ENCODE measurements around the gene STUB1. TPM values are rescaled to one million over a fixed set of nuclear protein-coding genes. Genes with fewer than 3 reads are reported as not detected.

STUB1 gene
- polyA plus RNA-seq, 1 experiment, result 88.8 TPM

DNA sequence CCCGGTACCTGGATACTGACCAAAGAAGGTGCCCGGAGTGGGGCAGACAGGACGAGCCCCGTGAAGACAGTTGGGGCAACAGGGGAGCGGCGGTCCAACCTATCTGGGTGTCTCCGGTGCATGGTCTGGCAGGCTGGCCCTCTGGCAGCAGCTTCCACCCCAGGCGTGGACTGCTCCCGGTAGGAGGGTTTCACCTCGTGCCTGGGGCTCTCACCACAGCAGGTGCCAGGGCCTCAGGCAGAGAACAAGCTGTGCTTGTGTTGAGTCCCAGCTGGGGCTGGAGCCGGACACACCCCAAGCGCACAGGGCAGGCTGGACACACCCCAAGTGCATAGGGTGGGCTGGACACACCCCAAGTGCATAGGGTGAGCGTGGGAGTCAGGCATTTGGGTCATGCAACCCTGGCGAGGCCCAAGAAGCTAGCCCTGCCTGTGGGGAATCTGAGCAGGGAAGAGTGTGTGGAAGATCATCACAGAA, 26.9 kb downstream of the STUB1 start:
- peaks cover 52% of the 10 kb centered on the region for H3K27me3 ChIP-seq (ENCODE audit: control insufficient read depth, insufficient read depth, low read length)
- CTCF ChIA-PET, result interaction anchor here (1.6 kb wide), 1 partner anchor 9 kb away, joined by 3 read pairs; no protein-coding TSS in a partner anchor

DNA sequence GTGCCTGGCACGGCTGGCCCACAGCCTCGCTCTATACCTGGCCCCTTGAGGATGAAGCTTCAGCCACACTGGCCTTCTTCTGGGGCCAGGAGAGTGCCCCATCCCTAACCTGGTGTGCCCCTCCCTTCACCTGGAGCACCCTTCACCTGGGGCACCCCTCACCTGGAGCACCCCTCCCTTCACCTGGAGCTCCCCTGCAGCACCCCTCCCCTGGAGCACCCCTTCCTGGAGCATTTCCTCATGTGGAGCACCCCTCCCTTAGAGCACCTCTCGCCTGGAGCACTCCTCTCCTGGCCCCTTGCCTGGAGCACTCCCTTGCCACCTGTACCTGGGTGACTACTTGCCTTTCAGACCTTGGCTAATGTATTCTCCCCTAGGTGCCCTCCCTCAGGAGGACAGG, 27.8 kb downstream of the STUB1 start:
- H3K27me3 ChIP-seq (ENCODE audit: control insufficient read depth, insufficient read depth, low read length), result peaks cover 43% of the 10 kb centered on the region
- TF ChIP-seq, protein P1, sequence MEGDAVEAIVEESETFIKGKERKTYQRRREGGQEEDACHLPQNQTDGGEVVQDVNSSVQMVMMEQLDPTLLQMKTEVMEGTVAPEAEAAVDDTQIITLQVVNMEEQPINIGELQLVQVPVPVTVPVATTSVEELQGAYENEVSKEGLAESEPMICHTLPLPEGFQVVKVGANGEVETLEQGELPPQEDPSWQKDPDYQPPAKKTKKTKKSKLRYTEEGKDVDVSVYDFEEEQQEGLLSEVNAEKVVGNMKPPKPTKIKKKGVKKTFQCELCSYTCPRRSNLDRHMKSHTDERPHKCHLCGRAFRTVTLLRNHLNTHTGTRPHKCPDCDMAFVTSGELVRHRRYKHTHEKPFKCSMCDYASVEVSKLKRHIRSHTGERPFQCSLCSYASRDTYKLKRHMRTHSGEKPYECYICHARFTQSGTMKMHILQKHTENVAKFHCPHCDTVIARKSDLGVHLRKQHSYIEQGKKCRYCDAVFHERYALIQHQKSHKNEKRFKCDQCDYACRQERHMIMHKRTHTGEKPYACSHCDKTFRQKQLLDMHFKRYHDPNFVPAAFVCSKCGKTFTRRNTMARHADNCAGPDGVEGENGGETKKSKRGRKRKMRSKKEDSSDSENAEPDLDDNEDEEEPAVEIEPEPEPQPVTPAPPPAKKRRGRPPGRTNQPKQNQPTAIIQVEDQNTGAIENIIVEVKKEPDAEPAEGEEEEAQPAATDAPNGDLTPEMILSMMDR (IDR thresholded peaks at IDR 0.05; ENCODE audit: low read depth, low read length), result no peak
- H3K4me3 ChIP-seq (ENCODE audit: low read depth, low read length), result no peak overlapping the region
- H3K9me3 ChIP-seq (ENCODE audit: control insufficient read depth, insufficient read depth, low read length), result no peaks in the 10 kb centered on the region; the same call in 1 of the 2 replicates
- ChIA-PET POLR2A (no interaction called here), CTCF (no interaction called here)
- DNase-seq (ENCODE audit: low read depth, low spot score), result no peak
- no peak overlapping the region for H3K27ac ChIP-seq (ENCODE audit: low read depth, low read length)

More for the DNA sequence above, 26.9 kb downstream of the STUB1 start:
- POLR2A ChIA-PET, result interaction anchor here (0.6 to 1.1 kb wide), 2 partner anchors 17 to 46 kb away, joined by 3 read pairs; partner anchors contain the start of gene WDR24
- no peak overlapping the region for H3K4me3 ChIP-seq (ENCODE audit: low read depth, low read length)
- H3K27ac ChIP-seq (ENCODE audit: low read depth, low read length), result no peak overlapping the region
- no peak for DNase-seq (ENCODE audit: low read depth, low spot score)
- TF ChIP-seq, protein P1 (IDR thresholded peaks at IDR 0.05; ENCODE audit: low read depth, low read length), result no peak
- H3K9me3 ChIP-seq (ENCODE audit: control insufficient read depth, insufficient read depth, low read length), result no peaks in the 10 kb centered on the region; the same call in 1 of the 2 replicates

DNA sequence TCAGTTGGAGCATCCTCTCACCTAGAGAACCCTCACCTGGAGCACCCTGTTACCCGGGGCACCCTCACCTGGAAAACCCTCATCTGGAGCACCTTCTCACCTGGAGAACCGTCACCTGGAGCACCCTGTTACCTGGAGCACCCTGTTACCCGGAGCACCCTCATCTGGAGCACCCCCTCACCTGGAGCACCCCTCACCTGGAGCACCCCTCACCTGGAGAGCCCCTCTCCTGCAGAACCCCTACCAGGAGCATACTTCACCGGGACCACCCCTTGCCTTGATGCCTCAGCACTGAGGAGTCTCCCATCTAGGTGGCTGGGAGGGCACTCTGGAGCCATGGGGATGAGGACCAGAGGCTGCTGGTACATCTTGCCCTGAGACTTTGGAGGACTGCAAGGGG, 28.7 kb downstream of the STUB1 start:
- H3K4me3 ChIP-seq (ENCODE audit: low read depth, low read length), result no peak overlapping the region
- no peaks in the 10 kb centered on the region; the same call in 1 of the 2 replicates for H3K9me3 ChIP-seq (ENCODE audit: control insufficient read depth, insufficient read depth, low read length)
- CTCF ChIA-PET, result interaction anchor here (0.6 to 4.2 kb wide), 4 partner anchors 9 to 106 kb away, joined by 3 to 29 read pairs (median 5); no protein-coding TSS in a partner anchor
- H3K27ac ChIP-seq (ENCODE audit: low read depth, low read length), result no peak overlapping the region
- peaks cover 34% of the 10 kb centered on the region for H3K27me3 ChIP-seq (ENCODE audit: control insufficient read depth, insufficient read depth, low read length)
- DNase-seq (ENCODE audit: low read depth, low spot score), result no peak
- TF ChIP-seq, protein P1 (IDR thresholded peaks at IDR 0.05; ENCODE audit: low read depth, low read length), result no peak
- POLR2A ChIA-PET, result interaction anchor here (0.6 to 1.0 kb wide), 6 partner anchors 19 to 328 kb away, joined by 3 to 4 read pairs (median 4); partner anchors contain the start of genes CHTF18, RPUSD1 and WDR24

DNA sequence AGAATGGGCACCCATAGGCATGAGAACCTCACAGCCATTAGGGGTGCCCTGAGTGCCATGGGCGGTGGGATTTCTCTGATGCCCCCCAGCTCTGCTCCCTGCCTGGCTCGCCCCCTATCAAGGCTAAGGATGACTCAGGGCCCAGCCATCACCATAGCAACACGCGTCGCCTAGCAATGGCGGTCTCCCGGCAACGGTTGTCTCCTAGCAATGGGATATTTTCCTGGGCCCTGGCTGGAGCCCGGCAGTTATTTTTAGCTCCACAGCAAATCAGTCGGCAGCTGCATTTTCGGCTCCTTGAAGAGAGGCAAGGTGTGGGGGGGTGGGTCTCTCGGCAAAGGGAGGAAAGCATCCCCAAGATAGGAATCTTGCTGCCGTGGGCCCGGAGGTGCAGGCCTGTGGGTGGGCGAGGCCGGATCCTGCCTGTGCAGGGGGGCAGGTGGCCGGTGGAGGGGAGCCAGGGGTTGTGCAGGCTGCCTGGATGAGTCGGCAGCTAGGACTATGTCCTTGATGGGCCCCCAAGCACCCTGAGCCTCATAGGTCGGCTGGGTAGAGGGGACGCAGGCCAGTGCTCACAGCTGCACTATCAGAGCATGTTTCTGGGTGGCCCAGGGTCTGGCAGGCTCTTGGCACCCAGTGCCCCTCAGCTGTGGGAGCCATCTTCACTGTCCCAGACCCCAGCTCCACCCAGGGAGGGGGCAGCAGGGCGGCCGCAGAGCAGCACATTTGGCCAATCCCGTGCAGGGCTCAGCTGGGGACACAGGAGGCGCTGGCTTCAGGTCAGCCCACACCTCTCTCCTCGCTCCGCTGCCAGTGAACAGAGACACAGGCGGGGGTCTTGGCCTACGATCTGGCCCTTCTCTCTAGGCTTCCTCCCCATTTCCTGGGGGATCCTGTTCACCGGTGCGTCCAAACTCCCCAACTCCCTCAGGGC, 29.6 kb downstream of the STUB1 start:
- peak; percentile 62 for DNase-seq (ENCODE audit: low read depth, low spot score)
- Histone ChIP-seq H3K27me3 (ENCODE audit: control insufficient read depth, insufficient read depth, low read length) (peaks cover 25% of the 10 kb centered on the region), H3K9me3 (ENCODE audit: control insufficient read depth, insufficient read depth, low read length) (no peaks in the 10 kb centered on the region; the same call in 1 of the 2 replicates), H3K4me3 (ENCODE audit: low read depth, low read length) (peak overlapping the region; percentile 20; the same call in 1 of the 2 replicates), H3K27ac (ENCODE audit: low read depth, low read length) (no peak overlapping the region)
- CTCF ChIA-PET, result interaction anchor here (0.6 to 4.2 kb wide), 6 partner anchors 8 to 397 kb away, joined by 3 to 29 read pairs (median 5); no protein-coding TSS in a partner anchor
- POLR2A ChIA-PET, result interaction anchor here (0.6 to 1.0 kb wide), 6 partner anchors 20 to 327 kb away, joined by 3 to 4 read pairs (median 4); partner anchors contain the start of genes CHTF18, RPUSD1 and WDR24
- TF ChIP-seq, protein P1 (IDR thresholded peaks at IDR 0.05; ENCODE audit: low read depth, low read length), result no peak

Data from AG04450 (cell line).